Suppressor macrophage treated with lipopolysaccharide for 1 hour (primary cell): ENCODE data around the gene TMEM135.
A peak's percentile ranks its signal among the peaks of the same experiment; 100 is the strongest.

Experiments
- DNase-seq, 3 donors: peaks; one replicate each; pipeline ENCODE4 v3.0.0-alpha.2; 2020 to 2022

The TMEM135 gene

DNA sequence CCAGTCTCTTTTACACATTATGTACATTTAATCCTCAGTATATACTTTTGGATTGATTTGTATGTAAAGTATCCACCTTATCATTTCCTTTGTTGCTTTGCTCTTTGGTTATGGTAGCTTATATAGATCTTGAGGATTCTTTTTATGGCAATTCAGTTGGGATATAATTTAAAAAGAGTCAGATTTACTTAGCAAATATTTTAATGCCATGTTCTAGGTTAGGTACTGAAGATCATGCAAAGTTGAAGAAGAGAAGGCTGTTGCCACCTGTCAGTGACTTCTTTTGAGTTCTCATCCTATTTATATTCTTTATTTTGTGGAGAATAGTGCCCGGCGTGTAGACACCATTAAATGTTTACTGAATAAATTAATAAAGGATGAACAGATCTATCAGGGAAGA lies 279.7 kb downstream of the TMEM135 start:
- DNase-seq = peak in 1 of 3 donors; percentile 10

- DNase-seq = peak in 1 of 3 donors; percentile 11
Observed at GRCh38 chr11:87320123-87320522, 282.4 kb downstream of the TMEM135 start.

- no peak for DNase-seq
Observed at GRCh38 chr11:87322568-87322967, 284.8 kb downstream of the TMEM135 start.

GRCh38 chr11:87323899-87324298 lies 286.2 kb downstream of the TMEM135 start:
- no peak for DNase-seq

GRCh38 chr11:87324817-87325489 lies 287.2 kb downstream of the TMEM135 start:
- no peak for DNase-seq

DNA sequence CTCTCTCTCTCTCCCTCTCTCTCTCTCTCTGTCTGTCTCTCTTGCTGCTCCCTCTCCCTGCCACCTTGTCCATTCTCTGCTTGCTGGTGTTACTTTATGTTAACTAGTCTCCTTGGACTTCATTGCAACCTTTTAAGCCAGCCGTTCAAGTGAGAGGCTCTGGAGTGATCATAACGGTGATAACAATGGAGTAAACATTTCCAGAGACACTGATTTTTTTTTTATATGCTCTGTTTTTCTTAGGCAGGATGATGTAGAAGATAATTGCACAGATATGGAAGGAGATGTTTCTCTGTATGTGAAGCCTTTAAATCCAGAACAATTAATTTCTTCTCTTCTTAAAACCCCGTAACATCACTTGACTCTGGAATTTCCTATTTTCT lies 287.7 kb downstream of the TMEM135 start:
- DNase-seq = no peak

GRCh38 chr11:87326594-87326993 lies 288.9 kb downstream of the TMEM135 start:
- DNase-seq = no peak

DNA sequence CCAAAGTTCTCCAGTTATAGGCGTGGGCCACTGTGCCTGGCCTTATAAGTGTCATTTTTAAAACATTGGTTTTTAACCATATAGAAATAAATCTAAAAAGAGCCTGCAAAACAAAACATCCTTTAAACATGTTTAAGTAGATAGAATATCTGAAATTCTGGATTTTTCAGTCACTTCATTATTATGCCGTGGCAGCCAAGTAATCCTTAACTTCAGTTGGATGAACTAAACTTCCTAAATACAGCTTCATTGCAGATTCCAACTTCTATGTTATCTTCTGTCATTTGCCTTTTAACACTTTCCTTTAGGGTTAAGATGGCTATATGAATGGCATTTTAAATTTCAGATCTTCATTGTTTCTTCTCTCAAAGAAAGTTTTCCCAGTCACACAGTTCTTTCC lies 291.4 kb downstream of the TMEM135 start:
- DNase-seq = no peak

- no peak for DNase-seq
Observed at GRCh38 chr11:87330187-87330601, 292.5 kb downstream of the TMEM135 start.

- no peak for DNase-seq
Observed at GRCh38 chr11:87331273-87331672, 293.5 kb downstream of the TMEM135 start.

GRCh38 chr11:87338046-87338639 lies 300.4 kb downstream of the TMEM135 start:
- no peak for DNase-seq

- no peak for DNase-seq
Observed at GRCh38 chr11:87339416-87339815, 301.7 kb downstream of the TMEM135 start.

GRCh38 chr11:87347441-87347840 lies 309.7 kb downstream of the TMEM135 start:
- DNase-seq = peak in 1 of 3 donors; percentile 0

DNA sequence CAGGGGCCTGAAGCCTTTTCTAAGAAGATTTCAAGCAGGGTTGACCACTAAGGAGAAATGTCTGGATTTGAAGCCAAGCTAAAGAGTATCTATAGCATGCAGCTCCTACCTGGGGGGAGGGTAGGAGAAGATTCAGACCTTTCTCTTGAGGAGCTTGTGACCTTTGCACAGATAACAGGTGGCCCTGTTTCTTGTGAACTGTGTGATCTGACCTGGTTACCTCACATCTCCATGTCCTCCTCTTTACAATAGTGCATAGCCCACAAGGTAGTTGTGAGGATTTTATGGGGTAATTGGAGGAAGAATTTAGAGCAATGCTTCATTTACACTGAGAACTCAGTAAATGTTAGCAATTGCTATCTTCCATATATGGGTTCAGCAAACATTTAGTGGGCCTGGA lies 310.1 kb downstream of the TMEM135 start:
- no peak for DNase-seq

DNA sequence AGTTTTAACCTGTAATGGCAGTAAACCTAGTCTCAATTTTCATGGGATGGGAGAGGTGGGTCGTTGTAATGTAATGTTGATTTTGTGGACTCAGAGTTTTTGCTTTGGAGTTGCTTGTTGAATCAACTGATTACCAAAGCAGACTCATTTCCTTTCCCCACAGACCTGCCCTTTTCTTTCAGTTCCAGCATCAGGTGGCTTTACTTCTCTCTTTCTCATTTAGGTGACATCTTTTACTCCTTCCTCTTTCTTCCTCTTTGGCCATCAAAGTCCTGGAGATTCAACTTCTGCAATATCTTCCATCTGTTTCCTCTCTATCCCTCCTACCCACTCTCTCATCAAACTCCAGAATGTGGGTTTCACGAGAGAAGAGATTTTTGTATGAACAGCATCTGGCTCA lies 313.9 kb downstream of the TMEM135 start:
- peak; percentile 2 to 19 (median 16) for DNase-seq

GRCh38 chr11:87352759-87353707 lies 315.3 kb downstream of the TMEM135 start:
- peak; percentile 84 to 90 (median 88) for DNase-seq

DNA sequence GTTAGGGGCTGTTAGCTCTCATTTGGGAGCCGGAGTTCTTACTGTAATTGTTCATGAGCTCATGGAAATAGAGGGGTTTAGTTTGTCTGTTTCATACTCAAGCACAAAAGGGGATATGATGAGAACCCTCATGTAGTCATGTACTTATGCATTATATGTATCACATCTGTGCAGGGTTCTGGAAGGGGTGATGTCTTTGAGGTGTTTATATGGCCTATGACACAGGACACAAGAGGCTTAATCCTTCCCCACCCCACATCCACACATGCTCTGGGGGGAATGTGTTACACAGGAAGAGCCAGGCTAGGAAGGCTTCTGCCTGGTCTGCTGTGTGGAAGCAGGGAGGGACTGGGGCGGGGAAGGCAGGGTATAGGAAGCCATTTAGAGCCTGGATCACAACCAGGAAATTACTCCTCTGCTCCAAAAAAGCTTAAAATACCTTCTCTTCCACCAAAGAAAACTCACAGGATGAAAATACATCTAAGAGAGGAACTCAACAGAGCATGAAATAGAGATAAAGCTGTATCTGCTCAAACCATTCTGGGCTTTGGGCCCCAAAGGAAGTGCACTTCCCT lies 316.1 kb downstream of the TMEM135 start:
- no peak for DNase-seq

- no peak for DNase-seq
Observed at GRCh38 chr11:87355596-87355995, 317.9 kb downstream of the TMEM135 start.

DNA sequence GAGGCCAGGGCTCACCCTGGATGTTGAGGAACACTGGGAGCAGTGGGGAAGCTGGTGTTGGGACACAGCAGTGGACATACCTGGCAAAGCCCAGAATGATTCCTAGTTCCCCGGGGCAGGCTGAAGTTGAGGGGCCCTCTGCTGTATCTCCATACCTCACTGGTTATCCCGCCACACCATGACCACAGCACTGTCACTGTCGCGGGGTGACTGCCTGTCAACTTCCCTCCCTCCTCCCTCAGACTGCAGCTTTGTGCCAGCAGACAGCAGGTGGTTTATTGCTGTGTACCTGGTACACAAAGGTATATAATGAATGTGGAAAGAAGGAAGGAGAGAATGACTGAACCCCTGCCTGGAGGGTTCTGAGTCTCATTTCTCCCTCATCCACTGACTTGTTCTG lies 318.7 kb downstream of the TMEM135 start:
- DNase-seq = no peak

GRCh38 chr11:87358461-87358860 lies 320.7 kb downstream of the TMEM135 start:
- no peak for DNase-seq

DNA sequence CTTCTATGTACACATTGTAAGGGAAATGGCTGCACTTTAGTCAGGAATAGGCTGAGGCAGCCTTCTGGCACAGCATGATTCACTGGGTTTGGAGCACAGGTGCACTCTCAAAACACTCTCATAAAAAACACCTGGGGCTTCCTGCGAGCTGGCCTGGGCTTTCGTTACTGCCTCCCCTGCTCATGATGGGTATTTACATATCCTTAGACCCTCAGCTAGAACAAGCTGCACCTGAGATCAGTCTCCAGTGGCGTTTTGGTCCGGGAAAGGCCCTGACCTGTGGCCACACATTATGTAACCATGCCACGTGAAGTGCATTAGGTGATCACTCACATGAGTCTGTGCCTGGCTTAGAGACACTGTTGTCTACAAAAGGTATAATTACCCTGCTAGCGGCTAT lies 321.7 kb downstream of the TMEM135 start:
- no peak for DNase-seq

DNA sequence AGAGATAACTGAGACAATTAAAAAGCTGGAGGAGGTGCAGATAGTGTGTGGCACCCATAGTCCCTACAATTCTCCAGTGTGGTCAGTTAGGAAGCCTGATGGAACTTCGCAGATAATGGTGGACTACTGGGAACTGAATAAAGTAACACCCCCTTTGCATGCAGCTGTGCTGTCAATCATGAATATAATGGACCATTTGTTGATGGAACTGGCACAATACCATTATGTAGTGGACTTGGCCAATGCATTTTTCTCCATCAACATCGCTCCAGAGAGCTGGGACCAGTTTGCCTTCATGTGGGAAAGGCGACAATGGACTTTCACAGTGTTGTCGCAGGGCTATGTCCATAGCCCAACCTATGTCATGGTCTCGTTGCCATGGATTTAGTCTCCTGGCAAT lies 324.2 kb downstream of the TMEM135 start:
- DNase-seq = no peak

DNA sequence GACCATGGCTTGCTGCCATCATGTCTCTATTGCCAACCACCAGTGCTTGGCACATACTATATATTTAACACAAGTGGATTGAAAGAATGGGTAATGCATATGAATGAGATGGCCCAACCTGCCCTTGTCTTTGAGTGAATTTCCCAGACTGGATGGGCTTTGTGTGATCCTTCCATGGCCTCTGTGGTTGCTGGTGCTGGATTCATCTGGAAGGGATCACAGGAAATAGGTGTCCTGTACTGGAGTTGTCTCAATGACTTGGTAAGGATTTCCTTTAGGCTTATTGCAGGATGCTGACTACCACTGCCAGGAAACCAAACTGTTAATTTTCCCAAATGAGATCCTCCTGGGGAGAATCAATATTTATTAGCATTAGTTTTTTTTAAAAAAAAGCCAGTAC lies 328.6 kb downstream of the TMEM135 start:
- no peak for DNase-seq
